Measurements from ENCODE around the gene FDX1.
A peak's percentile ranks its signal among the peaks of the same experiment; 100 is the strongest.

DNA sequence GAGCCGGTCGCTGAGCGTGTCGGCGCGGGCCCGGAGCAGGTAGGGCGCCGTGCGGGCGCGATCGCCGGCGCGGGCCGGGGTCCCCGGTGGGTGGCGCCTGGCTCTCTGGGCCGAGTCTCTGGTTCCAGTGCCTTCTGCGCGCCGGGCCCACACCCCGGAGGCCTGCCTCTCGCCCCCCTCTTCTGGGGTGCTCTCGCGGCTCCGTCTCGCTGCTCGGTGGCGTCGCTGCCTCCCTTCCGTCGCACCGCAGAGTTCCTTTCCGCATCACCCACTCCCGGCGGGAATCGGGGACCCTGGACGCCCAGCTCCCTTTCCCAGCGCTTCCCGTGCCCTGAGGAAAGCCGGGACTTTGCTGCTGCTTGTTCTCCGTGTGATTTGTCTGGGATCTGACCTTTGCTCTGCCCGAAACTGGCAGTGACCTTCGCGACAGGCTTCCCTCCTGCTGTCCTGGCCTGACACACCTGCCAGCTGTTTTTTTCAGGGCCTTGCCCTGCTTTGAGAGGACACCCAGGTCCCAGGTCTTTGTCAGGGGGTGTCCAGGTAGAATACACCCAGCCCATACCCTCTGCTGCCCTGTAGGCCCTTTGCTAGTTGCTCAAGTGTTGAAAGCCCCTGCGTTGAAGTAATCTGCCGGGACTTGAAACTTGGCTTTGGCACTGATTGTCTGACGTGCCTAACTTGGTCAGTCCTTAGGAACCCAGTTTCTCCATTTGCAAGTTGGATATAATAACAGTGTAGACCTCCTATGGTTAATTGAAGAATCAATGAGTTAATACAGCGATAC lies 711 bp downstream of the FDX1 start:
- TF ChIP-seq, protein P1, sequence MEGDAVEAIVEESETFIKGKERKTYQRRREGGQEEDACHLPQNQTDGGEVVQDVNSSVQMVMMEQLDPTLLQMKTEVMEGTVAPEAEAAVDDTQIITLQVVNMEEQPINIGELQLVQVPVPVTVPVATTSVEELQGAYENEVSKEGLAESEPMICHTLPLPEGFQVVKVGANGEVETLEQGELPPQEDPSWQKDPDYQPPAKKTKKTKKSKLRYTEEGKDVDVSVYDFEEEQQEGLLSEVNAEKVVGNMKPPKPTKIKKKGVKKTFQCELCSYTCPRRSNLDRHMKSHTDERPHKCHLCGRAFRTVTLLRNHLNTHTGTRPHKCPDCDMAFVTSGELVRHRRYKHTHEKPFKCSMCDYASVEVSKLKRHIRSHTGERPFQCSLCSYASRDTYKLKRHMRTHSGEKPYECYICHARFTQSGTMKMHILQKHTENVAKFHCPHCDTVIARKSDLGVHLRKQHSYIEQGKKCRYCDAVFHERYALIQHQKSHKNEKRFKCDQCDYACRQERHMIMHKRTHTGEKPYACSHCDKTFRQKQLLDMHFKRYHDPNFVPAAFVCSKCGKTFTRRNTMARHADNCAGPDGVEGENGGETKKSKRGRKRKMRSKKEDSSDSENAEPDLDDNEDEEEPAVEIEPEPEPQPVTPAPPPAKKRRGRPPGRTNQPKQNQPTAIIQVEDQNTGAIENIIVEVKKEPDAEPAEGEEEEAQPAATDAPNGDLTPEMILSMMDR (conservative IDR thresholded peaks at IDR 0.05; ENCODE audit: low read length), result peak; percentile 35; the same call in 1 of the 2 replicates
- no peak for TF ChIP-seq EZH2phosphoT487 (IDR thresholded peaks at IDR 0.05; ENCODE audit: borderline replicate concordance, low read depth, low read length)

Data from OCI-LY7 (cell line).